Measurements from ENCODE around the gene PKP4.

PKP4 gene

DNA sequence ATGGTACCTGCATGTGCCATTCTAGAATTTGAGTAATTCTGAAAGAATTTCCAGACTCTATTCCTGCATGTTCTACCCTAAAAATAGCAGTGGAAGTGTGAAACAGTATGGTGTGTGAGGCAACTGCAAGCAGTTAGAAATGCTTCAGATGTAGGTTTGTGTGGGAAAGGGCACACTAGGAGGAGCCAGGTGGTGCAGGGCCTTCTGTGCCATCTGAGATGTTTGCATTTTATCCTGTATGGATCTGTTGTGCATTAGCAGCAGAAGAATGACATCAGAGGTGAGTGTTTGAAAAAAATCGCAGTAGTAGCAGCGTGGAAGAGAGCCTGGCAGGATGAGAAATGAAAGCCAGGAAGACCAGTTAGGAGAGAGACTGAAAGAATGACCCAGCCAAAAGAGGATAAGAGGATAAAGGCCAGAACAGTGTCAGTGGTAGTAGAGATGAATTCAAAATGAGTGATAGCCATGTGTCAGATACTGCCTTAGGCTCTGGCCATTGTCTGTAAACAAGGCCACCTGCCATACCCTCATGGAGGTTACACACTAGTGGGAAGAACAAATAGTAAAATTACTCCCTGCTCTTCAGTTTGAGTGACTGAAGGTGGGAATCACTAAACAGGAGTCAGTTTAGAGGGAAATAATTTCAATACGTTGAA is 142.2 kb downstream of the PKP4 start:
- no peak for DNase-seq (ENCODE audit: low spot score)

DNA sequence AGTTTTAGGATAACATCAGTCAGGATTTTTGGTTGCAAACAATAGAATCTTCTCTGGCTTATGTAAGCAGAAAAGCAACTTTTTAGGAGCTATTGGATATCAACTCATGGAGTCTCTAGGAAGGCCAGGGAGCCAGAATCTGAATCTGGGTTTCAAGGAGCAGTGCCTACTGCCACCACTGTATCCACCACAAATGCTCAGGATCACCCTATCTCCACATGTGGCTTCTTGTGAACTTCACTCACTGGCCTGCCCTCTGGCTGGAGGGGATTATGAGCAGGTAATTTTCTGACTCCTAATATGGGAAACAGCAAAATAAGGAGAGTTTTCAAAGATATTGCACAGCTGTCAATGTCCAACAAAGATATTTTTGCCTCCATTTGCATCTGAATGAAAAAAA is 142.9 kb downstream of the PKP4 start:
- no peak for DNase-seq (ENCODE audit: low spot score)

DNA sequence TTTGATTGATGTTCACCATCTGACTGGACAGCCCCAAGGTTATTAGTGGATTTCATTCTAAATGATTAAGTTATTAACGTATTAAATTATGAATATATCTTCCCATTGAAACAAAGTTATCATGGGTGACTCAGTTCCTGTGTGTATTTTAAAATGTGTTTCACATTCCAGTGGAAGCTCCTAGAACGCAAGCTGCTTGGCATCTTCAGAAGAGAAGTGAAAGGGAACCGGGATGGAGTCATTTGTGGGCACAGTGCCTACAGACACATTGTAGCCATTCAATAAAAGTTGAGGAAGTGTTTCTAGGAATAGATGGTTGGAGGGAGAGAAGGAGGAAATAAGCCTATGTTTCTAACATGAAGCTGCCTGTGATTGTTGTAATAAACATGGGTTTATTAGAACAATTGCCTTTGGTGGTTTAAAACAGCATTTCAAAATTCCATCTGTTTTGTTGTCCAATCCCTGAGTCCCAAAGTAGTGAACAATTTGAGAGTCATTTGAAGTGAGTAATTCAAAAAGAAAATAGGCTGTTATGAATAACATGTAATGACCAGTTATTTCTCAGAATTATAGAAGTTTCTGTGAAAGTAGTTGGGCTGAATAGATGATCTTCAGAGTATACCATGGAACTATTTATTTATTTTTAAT is 143.5 kb downstream of the PKP4 start:
- DNase-seq (ENCODE audit: low spot score) = no peak

DNA sequence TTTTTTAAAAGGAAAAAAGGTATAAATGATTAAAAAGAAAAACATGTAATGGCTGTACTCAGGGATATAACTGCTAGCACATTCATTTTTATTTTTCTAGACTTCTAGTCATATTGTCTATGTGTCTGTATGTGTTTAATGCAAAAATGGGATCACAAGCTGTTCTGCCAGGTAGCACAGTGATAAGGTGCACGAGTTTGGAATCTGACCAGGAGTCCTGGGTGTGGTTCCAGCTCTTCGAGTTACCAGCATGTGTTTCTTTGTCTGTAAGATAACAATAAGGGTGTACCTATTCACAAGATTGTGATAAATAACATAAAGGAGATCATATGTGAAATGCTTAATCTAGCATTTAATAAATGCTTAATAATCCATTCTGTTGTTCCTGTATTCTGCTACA is 145.3 kb downstream of the PKP4 start:
- DNase-seq (ENCODE audit: low spot score) = no peak

DNA sequence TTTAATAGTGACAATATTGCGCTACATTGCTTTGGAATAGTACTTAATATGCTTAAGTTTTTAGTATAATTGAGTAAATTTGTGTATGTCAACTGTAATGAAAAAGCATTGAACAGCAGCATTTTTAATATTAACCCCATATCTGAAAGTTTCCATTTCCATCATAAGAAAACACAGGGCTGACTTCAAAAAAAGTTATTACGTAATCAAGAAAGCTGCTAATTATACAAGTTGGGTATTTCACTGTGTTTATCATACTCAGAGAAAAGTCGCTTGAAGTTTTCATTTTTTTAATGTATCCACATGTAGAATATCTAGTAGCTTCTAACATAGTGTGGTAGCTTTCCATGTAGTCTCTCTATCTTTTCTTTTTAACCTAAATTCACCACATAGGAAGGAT is 146.5 kb downstream of the PKP4 start:
- DNase-seq (ENCODE audit: low spot score) = no peak

DNA sequence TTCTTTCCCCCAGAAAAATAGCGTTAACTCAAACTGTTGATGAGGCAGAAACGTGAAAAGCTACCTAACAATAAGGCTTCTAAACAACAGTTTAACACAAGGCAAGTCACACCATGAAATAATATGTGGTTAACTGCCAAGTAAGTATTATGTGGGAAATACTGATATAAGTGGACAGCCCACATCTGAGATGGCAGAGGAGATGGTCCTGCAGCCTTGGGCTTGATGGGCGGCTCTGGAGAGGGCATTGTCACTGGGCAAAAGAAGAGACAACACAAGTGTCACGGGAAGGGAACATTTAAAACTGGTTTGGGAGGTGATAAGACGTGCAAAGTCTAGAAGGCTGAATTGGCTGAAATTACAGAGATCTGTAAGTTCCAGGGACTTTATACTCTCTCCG is 147.2 kb downstream of the PKP4 start:
- DNase-seq (ENCODE audit: low spot score) = no peak

DNA sequence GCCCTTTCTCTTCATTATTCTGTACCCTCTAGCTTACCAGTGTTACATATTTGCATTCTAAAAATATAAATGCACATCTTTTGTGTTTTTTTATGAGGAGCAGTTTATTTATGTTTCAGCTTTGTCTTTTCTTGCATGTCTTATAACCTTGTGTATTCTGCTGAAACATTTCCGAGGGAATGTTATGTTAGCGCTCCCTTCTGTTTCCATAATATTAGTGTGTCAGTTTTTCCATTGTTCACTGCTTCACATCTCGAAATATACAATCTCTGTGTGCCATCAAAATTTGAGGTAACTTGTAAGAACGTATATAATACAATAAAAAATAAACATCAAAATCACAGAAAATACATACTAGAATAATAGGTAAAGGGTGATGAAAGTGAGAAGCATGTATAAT is 153.3 kb downstream of the PKP4 start:
- no peak for DNase-seq (ENCODE audit: low spot score)

DNA sequence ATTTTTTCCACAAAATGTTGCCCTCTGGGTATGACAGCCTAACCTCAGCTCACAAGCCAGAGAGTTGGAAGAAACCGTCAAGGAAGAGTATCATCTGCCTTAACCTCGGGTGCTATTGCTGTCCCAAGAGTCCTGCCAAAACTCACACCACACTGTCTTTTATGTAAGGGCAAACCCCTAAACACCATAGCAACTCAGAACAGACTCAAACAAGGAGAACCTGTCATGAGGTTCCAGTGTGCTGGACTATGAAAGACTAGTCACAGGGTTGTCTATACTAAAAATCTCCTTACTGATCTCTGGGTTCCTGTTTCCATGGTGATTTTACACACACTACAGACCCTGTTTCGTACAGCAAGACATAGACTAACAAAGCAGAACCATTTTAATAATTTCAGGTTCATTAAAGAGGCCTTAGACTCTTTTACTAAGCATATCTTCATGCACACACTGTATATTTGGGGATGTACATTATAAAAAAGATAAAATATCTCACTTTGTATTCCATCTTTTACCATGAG is 159.8 kb downstream of the PKP4 start:
- no peak for DNase-seq (ENCODE audit: low spot score)

DNA sequence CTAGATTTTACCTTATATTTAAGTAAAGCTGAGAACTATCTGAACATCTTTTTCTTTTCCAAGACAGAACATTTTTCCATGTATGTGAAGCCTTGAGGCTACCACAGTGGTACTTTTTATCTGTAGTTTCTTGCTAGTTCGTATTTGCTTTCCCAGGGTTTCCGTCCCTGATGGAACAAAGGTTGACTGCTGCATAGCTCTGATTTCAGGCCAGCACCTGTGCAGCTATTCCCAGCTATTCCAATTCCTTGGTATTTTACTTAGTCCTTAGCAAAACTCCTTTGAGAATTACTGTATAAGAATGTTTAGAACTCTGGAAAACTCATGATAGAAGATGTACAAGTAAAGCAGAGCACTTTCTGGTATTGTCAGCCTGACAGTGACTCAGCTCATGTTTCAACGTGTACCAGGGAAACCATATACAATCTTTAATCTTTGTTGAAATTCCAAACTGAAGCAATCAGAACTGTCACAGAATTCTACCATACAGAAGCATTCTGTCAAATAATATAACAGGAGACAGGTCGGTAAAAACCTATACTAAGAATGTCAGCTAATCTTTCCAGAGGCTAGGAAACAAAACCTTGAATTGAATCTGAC is 162.2 kb downstream of the PKP4 start:
- DNase-seq (ENCODE audit: low spot score) = no peak

DNA sequence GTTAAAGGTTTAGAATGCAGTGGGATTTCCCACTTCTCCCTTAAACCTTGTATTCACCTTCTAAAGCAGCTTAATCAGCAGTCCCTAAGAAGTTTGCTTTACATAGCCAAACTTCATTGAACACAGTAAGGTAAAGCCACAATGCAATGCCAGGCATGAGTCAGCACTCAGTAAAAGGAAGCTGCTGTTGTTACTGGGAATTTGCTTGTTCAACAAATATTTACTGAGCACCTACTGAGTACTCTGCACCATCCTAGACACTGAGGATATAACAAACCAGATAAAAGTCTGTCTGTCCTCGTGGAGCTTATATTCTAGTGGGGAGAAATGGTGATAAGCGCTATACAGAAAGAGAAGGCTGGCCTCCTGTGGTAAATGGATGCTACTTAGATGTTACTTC is 162.7 kb downstream of the PKP4 start:
- no peak for DNase-seq (ENCODE audit: low spot score)

DNA sequence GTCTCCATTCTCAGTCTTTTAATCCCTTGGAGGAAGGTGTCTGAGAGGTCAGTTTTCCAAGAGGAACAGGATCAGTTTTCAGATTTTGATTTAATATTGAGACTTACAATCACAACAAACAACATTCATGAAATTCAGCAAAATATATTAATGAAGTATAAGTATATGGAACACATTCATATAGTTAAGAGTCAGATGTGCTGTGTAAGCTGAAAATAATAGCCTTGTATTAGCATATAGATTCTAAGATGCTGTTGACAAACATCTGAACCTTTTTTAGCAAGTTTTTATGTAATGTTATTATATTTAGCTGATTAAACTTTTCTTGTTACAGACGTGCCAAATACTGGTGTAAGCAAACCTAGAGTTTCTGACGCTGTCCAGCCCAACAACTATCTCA is 163.9 kb downstream of the PKP4 start:
- DNase-seq (ENCODE audit: low spot score) = no peak

DNA sequence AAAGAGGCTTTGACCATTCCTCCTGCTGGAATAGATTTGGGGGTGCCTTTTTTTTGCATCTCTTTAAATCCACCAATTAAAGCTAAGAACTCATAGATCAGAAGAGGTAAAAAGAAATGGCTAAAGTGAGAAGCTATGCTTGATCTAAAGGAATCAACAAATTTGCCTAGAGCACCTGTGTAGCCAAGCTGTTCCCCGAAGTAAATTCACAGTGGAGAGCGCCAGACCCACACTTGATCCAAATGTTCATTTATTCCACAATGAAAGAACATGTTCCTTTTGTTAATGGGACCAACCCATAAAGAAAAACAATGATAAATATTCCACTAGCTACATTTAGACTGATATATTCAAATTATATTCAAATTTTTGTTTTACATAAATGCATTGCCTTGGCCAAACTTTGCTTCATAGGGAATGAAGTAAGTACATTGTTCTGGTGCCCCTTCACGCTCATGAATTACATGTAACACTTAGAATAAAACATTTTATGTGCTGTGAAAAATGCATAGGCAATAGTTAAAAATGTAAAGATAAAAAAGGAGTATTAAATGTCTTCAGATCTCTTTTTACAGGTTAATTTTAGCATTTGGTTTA is 167.4 kb downstream of the PKP4 start:
- no peak for DNase-seq (ENCODE audit: low spot score)

DNA sequence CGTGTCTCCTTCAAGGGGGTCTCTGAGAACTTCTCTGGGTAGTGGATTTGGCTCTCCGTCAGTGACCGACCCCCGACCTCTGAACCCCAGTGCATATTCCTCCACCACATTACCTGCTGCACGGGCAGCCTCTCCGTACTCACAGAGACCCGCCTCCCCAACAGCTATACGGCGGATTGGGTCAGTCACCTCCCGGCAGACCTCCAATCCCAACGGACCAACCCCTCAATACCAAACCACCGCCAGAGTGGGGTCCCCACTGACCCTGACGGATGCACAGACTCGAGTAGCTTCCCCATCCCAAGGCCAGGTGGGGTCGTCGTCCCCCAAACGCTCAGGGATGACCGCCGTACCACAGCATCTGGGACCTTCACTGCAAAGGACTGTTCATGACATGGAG is 168.2 kb downstream of the PKP4 start:
- no peak for DNase-seq (ENCODE audit: low spot score)

DNA sequence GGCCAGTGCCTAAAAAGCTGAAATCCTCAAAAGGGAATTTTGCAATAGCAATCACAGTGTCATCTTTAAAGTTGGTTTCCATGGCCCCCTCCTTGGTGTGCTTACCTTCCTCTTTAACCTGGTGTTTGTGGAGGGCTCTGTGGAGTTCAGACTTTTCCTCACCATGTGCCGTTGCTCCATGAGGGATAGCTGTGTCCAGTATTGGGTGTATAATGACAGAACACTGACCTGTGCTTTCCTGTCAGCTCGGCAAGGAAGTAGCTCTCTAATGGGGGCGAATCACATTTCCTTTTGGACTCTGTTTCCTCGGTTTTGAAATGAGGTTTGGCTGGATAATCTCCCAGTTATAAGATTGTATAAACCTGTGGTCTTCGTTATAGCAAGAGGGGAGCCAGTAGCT is 172.4 kb downstream of the PKP4 start:
- DNase-seq (ENCODE audit: low spot score) = no peak

DNA sequence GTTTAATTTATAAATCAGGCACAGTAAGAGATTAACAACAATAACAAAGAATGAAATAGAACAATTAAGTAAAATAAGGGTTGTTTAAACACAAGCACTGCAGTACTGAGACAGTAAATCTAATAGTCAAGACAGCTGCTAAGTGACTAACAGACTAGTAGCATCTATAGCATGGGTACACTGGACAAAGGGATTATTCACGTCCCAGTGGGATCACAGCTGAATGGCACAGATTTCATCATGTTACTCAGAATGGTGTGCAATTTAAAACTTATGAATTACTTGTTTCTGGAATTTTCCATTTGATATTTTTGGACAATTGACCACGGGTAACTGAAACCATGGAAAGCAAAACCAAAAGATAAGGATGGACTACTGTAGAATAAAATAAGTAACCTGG is 176.5 kb downstream of the PKP4 start:
- DNase-seq (ENCODE audit: low spot score) = no peak

DNA sequence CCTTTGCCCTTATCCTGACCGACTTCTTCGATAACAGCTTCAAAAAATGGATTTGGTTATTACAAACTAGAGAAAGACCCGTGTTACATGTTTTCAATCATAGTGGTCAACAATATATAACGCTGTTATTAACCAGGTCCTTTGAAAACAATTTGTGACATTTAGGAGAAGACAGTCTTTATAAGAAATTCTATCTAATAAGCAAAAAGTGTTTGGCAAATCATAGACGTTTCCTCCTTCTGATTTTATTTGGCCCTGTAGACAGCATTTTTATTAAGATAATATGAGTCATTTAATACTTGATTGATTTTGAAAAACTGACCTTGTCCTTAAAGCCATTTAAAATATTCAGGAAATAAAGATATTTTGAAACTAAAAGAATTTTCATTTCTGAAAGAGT is 177.9 kb downstream of the PKP4 start:
- DNase-seq (ENCODE audit: low spot score) = no peak

DNA sequence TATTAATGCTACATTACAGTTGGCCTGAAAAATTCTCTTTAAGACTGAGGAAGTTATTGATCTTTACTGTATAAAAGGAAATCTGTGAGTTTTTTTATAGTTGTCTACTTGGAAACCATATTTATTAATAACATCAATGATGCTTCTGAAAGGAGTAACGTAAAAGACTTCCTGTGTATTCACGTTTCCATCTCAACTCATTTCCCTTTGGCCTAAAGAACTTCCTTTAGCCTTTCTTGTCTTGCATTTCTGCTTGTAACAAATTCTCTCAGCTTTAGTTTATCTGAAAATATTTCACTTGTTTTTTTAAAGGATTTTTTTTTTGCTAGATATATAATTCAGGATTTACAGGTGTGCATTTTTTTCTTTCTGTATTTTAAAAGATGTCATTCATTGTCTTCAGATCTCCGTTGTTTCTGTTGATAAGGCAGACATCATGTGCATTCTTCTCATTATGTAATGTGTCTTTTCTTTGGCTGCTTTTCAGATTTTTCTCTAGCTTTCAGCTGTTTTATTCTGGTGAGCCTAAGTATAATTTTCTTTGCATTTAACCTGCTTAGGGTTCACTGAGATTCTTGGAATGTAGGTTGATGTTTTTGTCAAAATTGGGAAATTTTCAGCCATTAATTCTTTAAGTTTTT is 179.3 kb downstream of the PKP4 start:
- DNase-seq (ENCODE audit: low spot score) = no peak

DNA sequence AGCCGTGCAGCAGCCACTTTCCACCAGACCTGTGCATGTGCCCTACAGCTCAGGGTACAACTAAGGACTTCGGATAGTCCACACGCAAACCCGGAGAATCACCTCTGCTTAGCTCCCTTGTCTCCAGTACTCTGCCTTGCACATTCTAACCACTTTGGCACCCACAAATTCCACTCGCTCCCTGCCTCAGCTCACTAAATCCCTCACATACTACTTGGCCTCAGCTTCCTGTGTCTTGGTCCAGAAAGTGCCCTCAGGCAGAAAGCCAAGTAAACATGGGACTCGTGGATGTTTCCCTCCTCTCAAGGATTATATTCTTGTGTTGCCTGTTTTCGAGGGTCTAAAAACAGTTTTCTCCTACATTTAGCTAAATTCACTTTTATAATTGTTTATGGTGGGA is 180.6 kb downstream of the PKP4 start:
- DNase-seq (ENCODE audit: low spot score) = no peak

DNA sequence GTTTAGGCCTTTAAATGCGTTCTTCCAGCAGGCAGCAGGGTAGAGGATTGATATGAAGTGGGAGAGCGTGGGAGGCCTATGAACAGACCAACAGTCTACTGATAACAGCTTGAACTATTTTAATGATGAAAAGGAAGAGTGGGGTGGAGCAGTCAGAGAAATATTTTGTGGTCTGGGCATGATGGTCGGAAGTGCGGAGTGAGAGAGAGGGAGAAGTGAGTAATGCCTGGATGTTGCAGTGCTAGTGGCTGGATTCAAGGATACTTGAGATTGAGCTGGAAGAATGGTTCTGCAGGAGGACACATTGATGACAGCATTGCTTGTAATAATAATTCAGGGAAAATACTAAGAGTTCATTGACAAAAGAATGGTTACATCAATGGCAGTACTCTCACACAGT is 187.4 kb downstream of the PKP4 start:
- DNase-seq (ENCODE audit: low spot score) = no peak

DNA sequence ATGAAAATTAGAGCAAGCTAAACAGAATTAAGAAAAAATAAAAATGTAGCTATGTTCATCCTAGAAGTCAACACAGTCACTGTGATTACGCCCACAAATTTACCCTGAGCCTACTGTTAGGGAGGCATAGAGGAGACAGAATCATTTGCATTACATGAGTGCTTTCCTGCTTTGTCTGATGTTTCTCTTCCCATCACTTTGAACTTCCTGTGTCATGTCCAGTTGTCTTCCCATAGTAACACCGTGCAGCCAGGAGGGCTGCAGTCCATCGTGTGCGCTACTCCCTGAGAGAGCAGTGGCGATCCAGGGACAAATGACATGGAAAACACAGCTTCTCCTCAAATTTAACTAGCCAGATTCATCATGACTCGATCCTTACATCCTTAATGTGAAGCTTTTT is 188.5 kb downstream of the PKP4 start:
- no peak for DNase-seq (ENCODE audit: low spot score)

DNA sequence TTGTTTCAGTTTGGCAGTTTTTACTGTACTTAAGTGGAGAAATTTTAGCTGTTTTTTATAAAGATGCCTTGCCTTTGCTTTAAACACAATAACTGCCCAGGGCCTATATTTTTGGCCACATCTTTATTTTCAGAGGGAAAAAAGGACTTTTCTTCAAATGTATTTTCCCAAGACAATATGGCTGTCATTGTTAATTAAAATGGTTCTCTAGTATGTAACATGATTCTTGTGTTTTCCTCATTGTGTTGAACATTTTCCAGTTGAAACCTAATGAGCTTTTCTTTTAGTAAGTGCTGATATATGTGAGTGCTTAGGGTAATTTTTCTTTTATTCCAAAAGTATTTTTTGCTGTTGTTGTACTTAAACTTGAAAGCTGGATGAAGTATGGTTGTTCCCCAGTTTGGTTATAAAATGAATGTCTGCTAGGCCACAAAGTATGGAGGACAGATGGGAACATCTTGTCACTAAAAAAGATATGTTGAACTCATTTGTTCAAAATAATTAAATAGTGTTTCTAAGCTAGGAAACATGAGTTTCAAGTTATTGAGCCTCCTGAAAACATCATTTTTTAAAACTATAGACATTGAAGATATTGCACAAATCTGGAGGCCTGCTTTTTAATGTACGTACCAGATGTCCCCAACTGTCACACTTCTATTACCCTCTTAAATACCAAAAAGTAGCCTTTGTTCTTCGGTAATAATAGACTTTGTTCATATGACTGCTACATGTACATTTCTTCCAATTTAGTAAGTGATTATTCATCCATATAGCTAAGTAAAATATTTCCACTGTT is 190.9 kb downstream of the PKP4 start:
- DNase-seq (ENCODE audit: low spot score) = no peak

DNA sequence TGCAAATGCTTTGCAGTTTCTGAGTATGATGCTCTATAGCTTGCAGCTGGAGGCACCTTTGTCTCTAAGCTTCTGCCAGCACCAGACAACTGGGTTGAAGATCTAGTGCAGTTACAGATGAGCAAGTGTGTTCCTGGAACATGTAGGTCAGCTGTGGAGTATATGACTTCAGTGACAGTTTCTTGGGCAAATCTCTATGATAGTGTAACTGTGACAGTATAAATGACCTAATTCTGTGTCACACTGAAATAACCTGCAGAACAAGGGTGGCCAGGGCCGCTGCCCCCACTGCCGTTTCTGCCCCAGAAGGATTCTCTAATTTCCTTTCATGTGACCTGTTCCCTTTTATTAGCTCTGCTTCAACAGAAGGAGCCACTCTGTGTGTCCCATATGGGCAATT is 193.1 kb downstream of the PKP4 start:
- no peak for DNase-seq (ENCODE audit: low spot score)

All from NAMALWA (cell line).